Mucosa of descending colon (tissue), 3 donors: ENCODE measurements around the gene TM9SF4. TPM values are rescaled to one million over a fixed set of nuclear protein-coding genes. Genes with fewer than 3 reads are reported as not detected.

Experiments used
- ATAC-seq: fragments of 200-7000 bp; cut with Tn5 transposase; one replicate; pipeline ENCODE4 v1.9.1; 2020; ENCODE audit warnings: mild to moderate bottlenecking, moderate library complexity
- DNase-seq, 3 donors: peaks; one replicate each; pipeline ENCODE4 v3.0.0-alpha.2; 2020
- H3K36me3 ChIP-seq: fragments of 200-600 bp; one replicate; pipeline ENCODE4 v1.8.0; 2021; ENCODE audit warnings: low read depth, mild to moderate bottlenecking
- H3K4me1 ChIP-seq: fragments of 200-600 bp; one replicate; pipeline ENCODE4 v1.8.0; 2021; ENCODE audit warnings: low read depth, mild to moderate bottlenecking
- H3K4me3 ChIP-seq: fragments of 200-600 bp; one replicate; pipeline ENCODE4 v1.8.0; 2021; ENCODE audit warnings: mild to moderate bottlenecking
- H3K9me3 ChIP-seq: fragments of 200-600 bp; one replicate; pipeline ENCODE4 v1.8.0; 2021; ENCODE audit warnings: mild to moderate bottlenecking
- intact Hi-C, 2 donors: fragments of 100-400 bp; cut with DNase I in 1 of 2; cut with micrococcal nuclease in 1 of 2; formaldehyde crosslinking; loops; one replicate each; pipeline versions ENCODE4 v1.11.0 to v1.11.1; 2022; cut with DNase I, micrococcal nuclease
- total RNA-seq, 3 donors: library from RNA; stranded (reverse); fragmentation: NEBNext Ultra II Directional in 2 of 3; extraction: Animal tissue kit (Norgen Biotek cat#: 25700) in 2 of 3; gene quantifications; one replicate each; pipeline versions ENCODE4 v1.2.1 to v1.2.4, GENCODE V29; 2021 to 2023
- TF ChIP-seq, protein P1 (sequence below): fragments of 200-600 bp; IDR thresholded peaks from one replicate; pipeline ENCODE4 v1.8.0; 2022; ENCODE audit warnings: antibody characterized with exemption, mild to moderate bottlenecking
- donor health status: DM: no; HTN: no; CAD: no; lungs with moderate emphysema.
- donor health status: DM: no; HTN: no; CAD: no.
- donor health status: DM: no; HTN: yes; CAD: no.

Gene TM9SF4
- total RNA-seq, 3 donors from 2014 or later, result 54.1 to 74.7 (median 65.8) TPM

DNA sequence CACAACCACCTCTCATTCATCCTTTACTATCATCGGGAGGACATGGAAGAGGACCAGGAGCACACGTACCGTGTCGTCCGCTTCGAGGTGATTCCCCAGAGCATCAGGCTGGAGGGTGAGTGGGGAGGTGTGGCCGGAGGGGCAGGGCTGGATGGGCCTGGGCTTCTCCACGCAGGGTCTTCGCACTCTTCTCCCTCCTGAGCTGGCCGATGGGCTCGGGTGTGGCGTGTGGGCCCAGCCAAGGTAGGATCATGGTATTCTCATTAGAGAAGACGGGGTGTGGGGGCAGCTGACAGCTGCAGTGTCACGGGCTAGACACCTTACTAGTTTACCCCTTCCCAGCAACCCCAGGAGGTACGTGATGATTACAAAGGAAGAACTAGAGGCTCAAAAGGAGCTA is 33.5 kb downstream of the TM9SF4 start:
- TF ChIP-seq, protein P1, sequence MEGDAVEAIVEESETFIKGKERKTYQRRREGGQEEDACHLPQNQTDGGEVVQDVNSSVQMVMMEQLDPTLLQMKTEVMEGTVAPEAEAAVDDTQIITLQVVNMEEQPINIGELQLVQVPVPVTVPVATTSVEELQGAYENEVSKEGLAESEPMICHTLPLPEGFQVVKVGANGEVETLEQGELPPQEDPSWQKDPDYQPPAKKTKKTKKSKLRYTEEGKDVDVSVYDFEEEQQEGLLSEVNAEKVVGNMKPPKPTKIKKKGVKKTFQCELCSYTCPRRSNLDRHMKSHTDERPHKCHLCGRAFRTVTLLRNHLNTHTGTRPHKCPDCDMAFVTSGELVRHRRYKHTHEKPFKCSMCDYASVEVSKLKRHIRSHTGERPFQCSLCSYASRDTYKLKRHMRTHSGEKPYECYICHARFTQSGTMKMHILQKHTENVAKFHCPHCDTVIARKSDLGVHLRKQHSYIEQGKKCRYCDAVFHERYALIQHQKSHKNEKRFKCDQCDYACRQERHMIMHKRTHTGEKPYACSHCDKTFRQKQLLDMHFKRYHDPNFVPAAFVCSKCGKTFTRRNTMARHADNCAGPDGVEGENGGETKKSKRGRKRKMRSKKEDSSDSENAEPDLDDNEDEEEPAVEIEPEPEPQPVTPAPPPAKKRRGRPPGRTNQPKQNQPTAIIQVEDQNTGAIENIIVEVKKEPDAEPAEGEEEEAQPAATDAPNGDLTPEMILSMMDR, result no peak
- Histone ChIP-seq H3K4me1 (no peaks in the 10 kb centered on the region), H3K36me3 (peaks cover 16% of the 10 kb centered on the region), H3K9me3 (no peaks in the 10 kb centered on the region), H3K4me3 (no peak overlapping the region)
- intact Hi-C loops, result no loop called here
- ATAC-seq (no peak), DNase-seq (no peak)

GRCh38 chr20:32144898-32145662 is 35.6 kb downstream of the TM9SF4 start:
- DNase-seq (no peak), ATAC-seq (no peak)
- H3K36me3 ChIP-seq, result peaks cover 16% of the 10 kb centered on the region
- H3K9me3 ChIP-seq, result no peaks in the 10 kb centered on the region
- no peaks in the 10 kb centered on the region for H3K4me1 ChIP-seq
- intact Hi-C loops, result no loop called here
- TF ChIP-seq, protein P1, result no peak
- H3K4me3 ChIP-seq, result no peak overlapping the region

DNA sequence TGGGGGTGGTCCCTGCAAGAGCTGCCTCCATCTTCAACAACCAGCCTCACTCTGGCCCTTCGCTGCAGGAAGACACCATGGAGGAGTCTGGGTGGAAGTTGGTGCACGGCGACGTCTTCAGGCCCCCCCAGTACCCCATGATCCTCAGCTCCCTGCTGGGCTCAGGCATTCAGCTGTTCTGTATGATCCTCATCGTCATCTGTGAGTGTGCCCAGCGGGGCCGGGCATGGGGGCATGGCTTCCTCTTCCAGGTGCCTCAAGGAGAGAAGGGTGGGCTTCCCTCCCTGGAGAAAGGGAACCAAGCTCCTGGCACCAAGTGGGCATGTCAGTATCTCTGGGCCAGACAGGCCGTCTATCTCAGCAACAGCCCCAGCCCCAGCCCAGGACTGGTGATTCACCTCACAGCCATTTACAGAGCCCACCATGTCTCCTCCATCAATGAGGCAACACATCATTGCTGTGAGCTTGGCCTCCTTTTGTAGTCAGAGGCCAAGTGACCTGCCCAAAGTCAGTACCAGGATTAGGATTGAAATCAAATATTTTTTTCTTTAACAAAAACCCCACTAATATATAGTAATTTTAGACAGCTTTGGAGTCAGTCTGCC is 40.2 kb downstream of the TM9SF4 start:
- no peaks in the 10 kb centered on the region for H3K36me3 ChIP-seq
- ATAC-seq, result no peak
- TF ChIP-seq, protein P1, result no peak

GRCh38 chr20:32150291-32150848 is 40.9 kb downstream of the TM9SF4 start:
- H3K9me3 ChIP-seq, result no peaks in the 10 kb centered on the region
- TF ChIP-seq, protein P1, result no peak
- no peak overlapping the region for H3K4me3 ChIP-seq
- ATAC-seq (no peak), DNase-seq (no peak)
- peaks cover 8% of the 10 kb centered on the region for H3K4me1 ChIP-seq
- intact Hi-C loops, result no loop called here
- H3K36me3 ChIP-seq, result no peaks in the 10 kb centered on the region

More for the DNA sequence above, 40.2 kb downstream of the TM9SF4 start:
- DNase-seq, result no peak
- H3K4me1 ChIP-seq, result peaks cover 5% of the 10 kb centered on the region
- H3K9me3 ChIP-seq, result no peaks in the 10 kb centered on the region
- H3K4me3 ChIP-seq, result no peak overlapping the region
- intact Hi-C loops, result no loop called here

DNA sequence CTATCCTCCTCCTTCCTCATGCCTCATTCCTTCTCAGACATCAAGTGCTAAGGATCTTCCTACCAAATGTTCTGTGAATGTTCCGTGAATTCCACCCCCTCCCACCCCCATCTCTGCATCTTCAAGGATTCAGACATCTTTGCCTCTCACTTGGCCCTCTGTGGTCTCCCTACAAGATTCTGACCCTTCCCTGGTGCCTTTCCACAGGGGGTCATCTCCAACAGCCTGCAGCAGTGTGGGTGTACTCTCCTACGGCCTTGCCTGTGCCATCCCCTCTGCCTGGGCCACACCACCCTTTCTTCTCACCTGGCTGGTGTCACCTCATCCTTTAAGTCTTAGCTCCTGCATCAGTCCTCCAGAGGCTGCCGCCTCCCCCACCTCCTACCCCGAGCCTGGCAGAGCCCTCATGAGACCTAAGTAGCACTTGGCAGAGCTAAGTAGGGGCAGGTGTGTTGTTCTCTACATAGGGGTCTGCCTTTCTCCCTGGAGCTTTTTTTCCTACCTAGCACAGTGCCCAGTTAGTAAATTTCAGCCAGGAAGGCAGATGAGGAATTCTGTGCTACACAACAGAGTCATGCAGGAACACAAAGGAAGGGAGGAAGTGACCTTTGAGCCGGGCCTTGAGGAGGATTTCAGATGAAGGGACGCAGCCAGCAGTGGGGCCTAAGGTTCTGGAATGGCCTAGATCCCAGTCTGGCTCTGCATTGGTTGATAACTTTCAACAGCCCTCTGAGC is 43.1 kb downstream of the TM9SF4 start:
- DNase-seq (peak in 1 of 3 donors; percentile 36), ATAC-seq (peak; percentile 58)
- Histone ChIP-seq H3K4me3 (no peak overlapping the region), H3K9me3 (no peaks in the 10 kb centered on the region), H3K4me1 (peaks cover 10% of the 10 kb centered on the region), H3K36me3 (no peaks in the 10 kb centered on the region)
- TF ChIP-seq, protein P1, result no peak
- intact Hi-C loops, result no loop called here
